Measurements from ENCODE around the gene KDM2A. TPM values are rescaled to one million over a fixed set of nuclear protein-coding genes. Genes with fewer than 3 reads are reported as not detected.

Gene KDM2A
- total RNA-seq, 1 donor from 2014 or later = 71.0 TPM

GRCh38 chr11:67279589-67280340 is 160.7 kb downstream of the KDM2A start:
- H3K9me3 Mint-ChIP-seq (ENCODE audit: unreplicated experiment) = peaks cover 3% of the 10 kb centered on the region
- H3K36me3 Mint-ChIP-seq (ENCODE audit: unreplicated experiment) = no peaks in the 10 kb centered on the region
- no peak overlapping the region for H3K27ac Mint-ChIP-seq (ENCODE audit: unreplicated experiment)

GRCh38 chr11:67280341-67280787 is 161.3 kb downstream of the KDM2A start:
- Mint-ChIP-seq H3K36me3 (ENCODE audit: unreplicated experiment) (no peaks in the 10 kb centered on the region), H3K4me3 (ENCODE audit: unreplicated experiment) (no peak overlapping the region)
- TF ChIP-seq CTCF (IDR thresholded peaks at IDR 0.05; ENCODE audit: partially characterized antibody, unreplicated experiment) = no peak

More at GRCh38 chr11:67279589-67280340, 160.7 kb downstream of the KDM2A start:
- H3K4me3 Mint-ChIP-seq (ENCODE audit: unreplicated experiment) = no peak overlapping the region
- peaks cover 5% of the 10 kb centered on the region for H3K27me3 Mint-ChIP-seq (ENCODE audit: unreplicated experiment)
- H3K4me1 Mint-ChIP-seq (ENCODE audit: low read depth, unreplicated experiment) = peaks cover 3% of the 10 kb centered on the region
- TF ChIP-seq CTCF (IDR thresholded peaks at IDR 0.05; ENCODE audit: partially characterized antibody, unreplicated experiment) = no peak
- no peak for DNase-seq

GRCh38 chr11:67280788-67281551 is 161.9 kb downstream of the KDM2A start:
- H3K4me1 Mint-ChIP-seq (ENCODE audit: low read depth, unreplicated experiment) = peaks cover 3% of the 10 kb centered on the region
- peak; percentile 10 for DNase-seq

More at GRCh38 chr11:67280341-67280787, 161.3 kb downstream of the KDM2A start:
- H3K9me3 Mint-ChIP-seq (ENCODE audit: unreplicated experiment) = peaks cover 3% of the 10 kb centered on the region
- no peak overlapping the region for H3K27ac Mint-ChIP-seq (ENCODE audit: unreplicated experiment)
- H3K4me1 Mint-ChIP-seq (ENCODE audit: low read depth, unreplicated experiment) = peaks cover 3% of the 10 kb centered on the region
- peak; percentile 10 for DNase-seq
- H3K27me3 Mint-ChIP-seq (ENCODE audit: unreplicated experiment) = peaks cover 5% of the 10 kb centered on the region

GRCh38 chr11:67281552-67282150 is 162.6 kb downstream of the KDM2A start:
- Mint-ChIP-seq H3K4me3 (ENCODE audit: unreplicated experiment) (no peak overlapping the region), H3K27ac (ENCODE audit: unreplicated experiment) (no peak overlapping the region), H3K4me1 (ENCODE audit: low read depth, unreplicated experiment) (peaks cover under 1% of the 10 kb centered on the region), H3K9me3 (ENCODE audit: unreplicated experiment) (peaks cover under 1% of the 10 kb centered on the region), H3K27me3 (ENCODE audit: unreplicated experiment) (peaks cover 2% of the 10 kb centered on the region), H3K36me3 (ENCODE audit: unreplicated experiment) (no peaks in the 10 kb centered on the region)
- TF ChIP-seq CTCF (IDR thresholded peaks at IDR 0.05; ENCODE audit: partially characterized antibody, unreplicated experiment) = no peak
- DNase-seq = peak; percentile 5

More at GRCh38 chr11:67280788-67281551, 161.9 kb downstream of the KDM2A start:
- H3K9me3 Mint-ChIP-seq (ENCODE audit: unreplicated experiment) = peaks cover 3% of the 10 kb centered on the region
- TF ChIP-seq CTCF (IDR thresholded peaks at IDR 0.05; ENCODE audit: partially characterized antibody, unreplicated experiment) = no peak
- no peak overlapping the region for H3K27ac Mint-ChIP-seq (ENCODE audit: unreplicated experiment)
- no peaks in the 10 kb centered on the region for H3K36me3 Mint-ChIP-seq (ENCODE audit: unreplicated experiment)
- no peak overlapping the region for H3K4me3 Mint-ChIP-seq (ENCODE audit: unreplicated experiment)
- H3K27me3 Mint-ChIP-seq (ENCODE audit: unreplicated experiment) = peaks cover 5% of the 10 kb centered on the region
